ENCODE data around the gene EYS. TPM values are rescaled to one million over a fixed set of nuclear protein-coding genes. Genes with fewer than 3 reads are reported as not detected.

Gene EYS
- total RNA-seq, 1 experiment from 2014 or later = not detected

DNA sequence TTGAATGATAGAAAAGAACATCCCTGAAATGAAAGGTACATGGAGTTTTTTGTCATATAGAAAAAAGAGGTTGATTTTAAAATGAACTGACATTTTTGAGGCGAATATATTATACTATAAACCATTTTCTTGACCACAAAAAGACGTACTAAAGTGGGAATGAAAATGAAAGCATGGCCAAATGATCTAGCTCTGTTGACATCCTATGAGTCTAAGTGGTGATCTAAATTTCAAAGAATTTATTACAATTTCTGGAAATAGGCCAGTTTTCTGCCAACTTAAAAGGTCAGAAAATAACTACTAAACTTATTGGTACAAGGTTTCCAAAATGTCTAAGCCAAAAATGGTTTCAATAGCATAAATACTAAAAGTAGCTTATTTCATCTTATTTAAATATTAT lies 536.8 kb downstream of the EYS start:
- peaks cover 4 to 15% of the 10 kb centered on the region in 2 experiments; a peak in 2 of 4 replicates for H3K9me3 ChIP-seq (ENCODE audit: control insufficient read depth in 1 of 2, insufficient read depth in 1 of 2, low read depth in 1 of 2, low read length in 2 of 2)
- intact Hi-C loops (cut with micrococcal nuclease) = no loop called here
- RAD21 ChIA-PET (ENCODE audit: low non-redundant PET in 1 of 2, low total read pairs in 2 of 2, uncharacterized antibody in 2 of 2, unreplicated experiment in 2 of 2) = no interaction called here
- no peak overlapping the region for H3K4me2 ChIP-seq (ENCODE audit: low read length)
- TF ChIP-seq, protein P1, sequence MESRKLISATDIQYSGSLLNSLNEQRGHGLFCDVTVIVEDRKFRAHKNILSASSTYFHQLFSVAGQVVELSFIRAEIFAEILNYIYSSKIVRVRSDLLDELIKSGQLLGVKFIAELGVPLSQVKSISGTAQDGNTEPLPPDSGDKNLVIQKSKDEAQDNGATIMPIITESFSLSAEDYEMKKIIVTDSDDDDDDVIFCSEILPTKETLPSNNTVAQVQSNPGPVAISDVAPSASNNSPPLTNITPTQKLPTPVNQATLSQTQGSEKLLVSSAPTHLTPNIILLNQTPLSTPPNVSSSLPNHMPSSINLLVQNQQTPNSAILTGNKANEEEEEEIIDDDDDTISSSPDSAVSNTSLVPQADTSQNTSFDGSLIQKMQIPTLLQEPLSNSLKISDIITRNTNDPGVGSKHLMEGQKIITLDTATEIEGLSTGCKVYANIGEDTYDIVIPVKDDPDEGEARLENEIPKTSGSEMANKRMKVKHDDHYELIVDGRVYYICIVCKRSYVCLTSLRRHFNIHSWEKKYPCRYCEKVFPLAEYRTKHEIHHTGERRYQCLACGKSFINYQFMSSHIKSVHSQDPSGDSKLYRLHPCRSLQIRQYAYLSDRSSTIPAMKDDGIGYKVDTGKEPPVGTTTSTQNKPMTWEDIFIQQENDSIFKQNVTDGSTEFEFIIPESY (IDR thresholded peaks at IDR 0.05; ENCODE audit: extremely low read depth, insufficient replicate concordance, low read length) = no peak
- TF ChIP-seq EGR1 (IDR thresholded peaks at IDR 0.05; ENCODE audit: low read depth) (no peak), TCF7L2 (IDR thresholded peaks at IDR 0.05; ENCODE audit: borderline replicate concordance, extremely low read depth, insufficient read depth, insufficient read length) (no peak)
- no peak for DNase-seq (ENCODE audit: low read depth, low spot score)
- CTCF ChIA-PET = no interaction called here
- H3K79me2 ChIP-seq (ENCODE audit: insufficient read depth, low read length) = no peaks in the 10 kb centered on the region
- H3K36me3 ChIP-seq (ENCODE audit: control insufficient read depth in 1 of 2, insufficient read depth in 2 of 2, low read length in 2 of 2) = no peaks in the 10 kb centered on the region
- no peak overlapping the region for H2AFZ ChIP-seq (ENCODE audit: low read depth, low read length, poor library complexity, severe bottlenecking)
- no peaks in the 10 kb centered on the region for H3K27me3 ChIP-seq (ENCODE audit: insufficient read depth, low read length)
- H3K9ac ChIP-seq (ENCODE audit: low read length) = no peak overlapping the region
- no peak overlapping the region for H3K27ac ChIP-seq (ENCODE audit: low read depth, low read length)
- no peaks in the 10 kb centered on the region for H3K9me2 ChIP-seq (ENCODE audit: insufficient read depth)
- BruUV-seq (replicated peaks) = no TSS peak
- H3K4me3 ChIP-seq (replicated peaks in 1 of 2; ENCODE audit: low read depth in 1 of 2, low read length in 2 of 2) = no peak overlapping the region
- no peaks in the 10 kb centered on the region for H3K4me1 ChIP-seq (ENCODE audit: control insufficient read depth in 1 of 2, insufficient read depth in 2 of 2, low read length in 2 of 2)
- POLR2A ChIA-PET = no interaction called here
- no peaks in the 10 kb centered on the region for H4K20me1 ChIP-seq (ENCODE audit: insufficient read depth)
- ATAC-seq = no peak

DNA sequence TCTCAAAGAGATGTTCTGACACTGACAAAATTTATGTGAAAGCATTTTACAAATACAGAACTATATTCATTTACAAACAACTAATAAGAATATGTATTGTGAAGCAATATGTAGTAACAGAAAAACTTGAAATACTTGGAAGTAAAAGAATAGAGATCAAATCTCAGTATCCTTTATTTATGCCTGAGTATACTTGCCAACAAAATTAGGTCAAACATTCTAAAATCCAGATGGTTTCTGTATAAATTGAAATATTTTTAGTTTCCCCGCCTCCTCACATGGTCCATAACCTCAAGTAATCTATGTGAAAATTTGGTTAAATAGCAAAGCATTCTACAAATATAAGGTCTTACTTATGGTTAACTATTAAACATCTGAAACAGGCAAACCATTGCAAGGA lies 545.4 kb downstream of the EYS start:
- no peak for DNase-seq (ENCODE audit: low read depth, low spot score)
- H2AFZ ChIP-seq (ENCODE audit: low read depth, low read length, poor library complexity, severe bottlenecking) = no peak overlapping the region
- no peaks in the 10 kb centered on the region for H3K79me2 ChIP-seq (ENCODE audit: insufficient read depth, low read length)
- no peak for ATAC-seq
- H3K27me3 ChIP-seq (ENCODE audit: insufficient read depth, low read length) = no peaks in the 10 kb centered on the region
- no peaks in the 10 kb centered on the region; a peak in 1 of 4 replicates for H3K36me3 ChIP-seq (ENCODE audit: control insufficient read depth in 1 of 2, insufficient read depth in 2 of 2, low read length in 2 of 2)
- POLR2A ChIA-PET = no interaction called here
- peaks cover 4 to 15% of the 10 kb centered on the region in 2 experiments; a peak in 3 of 4 replicates for H3K9me3 ChIP-seq (ENCODE audit: control insufficient read depth in 1 of 2, insufficient read depth in 1 of 2, low read depth in 1 of 2, low read length in 2 of 2)
- H4K20me1 ChIP-seq (ENCODE audit: insufficient read depth) = no peaks in the 10 kb centered on the region
- BruUV-seq (replicated peaks) = no TSS peak
- no peak overlapping the region for H3K27ac ChIP-seq (ENCODE audit: low read depth, low read length)
- intact Hi-C loops (cut with micrococcal nuclease) = no loop called here
- H3K4me1 ChIP-seq (ENCODE audit: control insufficient read depth in 1 of 2, insufficient read depth in 2 of 2, low read length in 2 of 2) = no peaks in the 10 kb centered on the region
- no peak overlapping the region for H3K4me3 ChIP-seq (replicated peaks in 1 of 2; ENCODE audit: low read depth in 1 of 2, low read length in 2 of 2)
- H3K9ac ChIP-seq (ENCODE audit: low read length) = no peak overlapping the region
- no peaks in the 10 kb centered on the region for H3K9me2 ChIP-seq (ENCODE audit: insufficient read depth)
- CTCF ChIA-PET = no interaction called here
- RAD21 ChIA-PET (ENCODE audit: low non-redundant PET in 1 of 2, low total read pairs in 2 of 2, uncharacterized antibody in 2 of 2, unreplicated experiment in 2 of 2) = no interaction called here
- H3K4me2 ChIP-seq (ENCODE audit: low read length) = no peak overlapping the region
- TF ChIP-seq, protein P2, sequence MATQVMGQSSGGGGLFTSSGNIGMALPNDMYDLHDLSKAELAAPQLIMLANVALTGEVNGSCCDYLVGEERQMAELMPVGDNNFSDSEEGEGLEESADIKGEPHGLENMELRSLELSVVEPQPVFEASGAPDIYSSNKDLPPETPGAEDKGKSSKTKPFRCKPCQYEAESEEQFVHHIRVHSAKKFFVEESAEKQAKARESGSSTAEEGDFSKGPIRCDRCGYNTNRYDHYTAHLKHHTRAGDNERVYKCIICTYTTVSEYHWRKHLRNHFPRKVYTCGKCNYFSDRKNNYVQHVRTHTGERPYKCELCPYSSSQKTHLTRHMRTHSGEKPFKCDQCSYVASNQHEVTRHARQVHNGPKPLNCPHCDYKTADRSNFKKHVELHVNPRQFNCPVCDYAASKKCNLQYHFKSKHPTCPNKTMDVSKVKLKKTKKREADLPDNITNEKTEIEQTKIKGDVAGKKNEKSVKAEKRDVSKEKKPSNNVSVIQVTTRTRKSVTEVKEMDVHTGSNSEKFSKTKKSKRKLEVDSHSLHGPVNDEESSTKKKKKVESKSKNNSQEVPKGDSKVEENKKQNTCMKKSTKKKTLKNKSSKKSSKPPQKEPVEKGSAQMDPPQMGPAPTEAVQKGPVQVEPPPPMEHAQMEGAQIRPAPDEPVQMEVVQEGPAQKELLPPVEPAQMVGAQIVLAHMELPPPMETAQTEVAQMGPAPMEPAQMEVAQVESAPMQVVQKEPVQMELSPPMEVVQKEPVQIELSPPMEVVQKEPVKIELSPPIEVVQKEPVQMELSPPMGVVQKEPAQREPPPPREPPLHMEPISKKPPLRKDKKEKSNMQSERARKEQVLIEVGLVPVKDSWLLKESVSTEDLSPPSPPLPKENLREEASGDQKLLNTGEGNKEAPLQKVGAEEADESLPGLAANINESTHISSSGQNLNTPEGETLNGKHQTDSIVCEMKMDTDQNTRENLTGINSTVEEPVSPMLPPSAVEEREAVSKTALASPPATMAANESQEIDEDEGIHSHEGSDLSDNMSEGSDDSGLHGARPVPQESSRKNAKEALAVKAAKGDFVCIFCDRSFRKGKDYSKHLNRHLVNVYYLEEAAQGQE (IDR thresholded peaks at IDR 0.05; ENCODE audit: low read depth) = no peak
- TF ChIP-seq SP1 (IDR thresholded peaks at IDR 0.05; ENCODE audit: low read depth) (no peak), ZNF274 (IDR thresholded peaks at IDR 0.05; ENCODE audit: low read depth, low read length) (no peak), SIN3A (IDR thresholded peaks at IDR 0.05; ENCODE audit: low read depth) (no peak), JUND (IDR thresholded peaks at IDR 0.05) (no peak), EGR1 (IDR thresholded peaks at IDR 0.05; ENCODE audit: low read depth) (no peak), FOSL1 (IDR thresholded peaks at IDR 0.05; ENCODE audit: low read depth) (no peak), POLR2A (IDR thresholded peaks at IDR 0.05; ENCODE audit: borderline replicate concordance, extremely low read depth, insufficient read depth, insufficient read length) (no peak), YY1 (IDR thresholded peaks at IDR 0.05; ENCODE audit: extremely low read depth, insufficient replicate concordance, low read depth, low read length) (no peak), SRF (IDR thresholded peaks at IDR 0.05; ENCODE audit: low read depth) (no peak)
- TF ChIP-seq, protein P1 (IDR thresholded peaks at IDR 0.05; ENCODE audit: extremely low read depth, insufficient replicate concordance, low read length) = no peak
- TF ChIP-seq, protein P3, sequence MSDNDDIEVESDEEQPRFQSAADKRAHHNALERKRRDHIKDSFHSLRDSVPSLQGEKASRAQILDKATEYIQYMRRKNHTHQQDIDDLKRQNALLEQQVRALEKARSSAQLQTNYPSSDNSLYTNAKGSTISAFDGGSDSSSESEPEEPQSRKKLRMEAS (IDR thresholded peaks at IDR 0.05) = no peak
